Measurements from ENCODE around the gene GTSE1.

Gene GTSE1

GRCh38 chr22:46365166-46365624 lies 68.5 kb downstream of the GTSE1 start:
- no peak overlapping the region for H3K4me3 ChIP-seq (ENCODE audit: low read depth, low read length)

GRCh38 chr22:46366327-46366731 lies 69.7 kb downstream of the GTSE1 start:
- no peak overlapping the region for H3K4me3 ChIP-seq (ENCODE audit: low read depth, low read length)
- TF ChIP-seq CTCF (IDR thresholded peaks at IDR 0.05; ENCODE audit: low read depth, low read length) = no peak

More at GRCh38 chr22:46365166-46365624, 68.5 kb downstream of the GTSE1 start:
- no peak for TF ChIP-seq CTCF (IDR thresholded peaks at IDR 0.05; ENCODE audit: low read depth, low read length)

GRCh38 chr22:46366801-46367706 lies 70.4 kb downstream of the GTSE1 start:
- no peak for TF ChIP-seq CTCF (IDR thresholded peaks at IDR 0.05; ENCODE audit: low read depth, low read length)
- no peak overlapping the region for H3K4me3 ChIP-seq (ENCODE audit: low read depth, low read length)

- no peak overlapping the region for H3K4me3 ChIP-seq (ENCODE audit: low read depth, low read length)
- TF ChIP-seq CTCF (IDR thresholded peaks at IDR 0.05; ENCODE audit: low read depth, low read length) = peak; percentile 79
These were observed 71.1 kb downstream of the GTSE1 start for GRCh38 chr22:46367707-46368191.

GRCh38 chr22:46368422-46368821 lies 71.8 kb downstream of the GTSE1 start:
- no peak overlapping the region for H3K4me3 ChIP-seq (ENCODE audit: low read depth, low read length)
- no peak for TF ChIP-seq CTCF (IDR thresholded peaks at IDR 0.05; ENCODE audit: low read depth, low read length)

- no peak overlapping the region for H3K4me3 ChIP-seq (ENCODE audit: low read depth, low read length)
- TF ChIP-seq CTCF (IDR thresholded peaks at IDR 0.05; ENCODE audit: low read depth, low read length) = no peak
These were observed 72.4 kb downstream of the GTSE1 start for GRCh38 chr22:46368871-46369715.
